ENCODE measurements around the gene UST.

UST gene

DNA sequence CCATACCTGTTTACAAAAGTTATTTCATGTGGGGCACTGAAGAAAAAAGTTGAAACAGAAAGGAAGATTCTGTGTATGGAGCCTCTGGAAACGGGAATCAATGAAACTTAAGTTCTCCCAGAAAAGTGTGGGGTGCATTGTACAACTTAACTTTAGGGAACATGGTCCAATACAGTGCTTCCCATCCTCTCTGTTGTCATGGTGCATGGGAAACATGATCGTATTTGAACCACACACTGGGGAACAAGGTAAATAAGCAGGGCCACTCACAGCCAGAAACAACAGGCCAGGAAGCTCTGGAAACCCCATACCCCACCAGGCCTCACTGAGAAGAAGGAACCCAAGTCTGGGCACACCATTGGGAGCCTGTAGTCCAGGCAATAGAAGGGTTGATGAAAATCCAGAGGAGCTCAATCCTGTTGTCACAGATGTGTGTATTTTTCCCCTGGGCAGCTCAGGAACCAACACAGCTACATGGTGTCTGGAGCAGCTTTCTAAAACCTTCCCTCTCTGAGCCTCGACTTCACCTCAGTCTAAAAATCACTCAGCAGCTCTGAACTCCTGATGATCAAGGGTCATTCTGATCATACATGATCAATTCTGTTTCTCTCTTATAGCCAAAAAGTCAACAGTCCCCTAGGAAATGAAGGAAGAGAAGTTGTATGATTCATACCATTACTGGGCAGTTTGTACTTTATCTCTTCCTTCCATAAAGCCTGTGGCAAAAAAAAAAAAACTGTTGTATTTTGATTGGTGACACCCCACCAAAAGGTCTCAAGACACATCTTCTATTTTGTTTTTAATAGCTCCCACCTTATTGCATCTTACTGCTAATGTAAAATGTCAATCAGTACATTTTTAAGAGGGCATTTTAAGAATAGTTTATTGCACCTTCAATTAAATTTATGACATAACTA, 372.2 kb downstream of the UST start:
- DNase-seq (ENCODE audit: low spot score) = no peak

DNA sequence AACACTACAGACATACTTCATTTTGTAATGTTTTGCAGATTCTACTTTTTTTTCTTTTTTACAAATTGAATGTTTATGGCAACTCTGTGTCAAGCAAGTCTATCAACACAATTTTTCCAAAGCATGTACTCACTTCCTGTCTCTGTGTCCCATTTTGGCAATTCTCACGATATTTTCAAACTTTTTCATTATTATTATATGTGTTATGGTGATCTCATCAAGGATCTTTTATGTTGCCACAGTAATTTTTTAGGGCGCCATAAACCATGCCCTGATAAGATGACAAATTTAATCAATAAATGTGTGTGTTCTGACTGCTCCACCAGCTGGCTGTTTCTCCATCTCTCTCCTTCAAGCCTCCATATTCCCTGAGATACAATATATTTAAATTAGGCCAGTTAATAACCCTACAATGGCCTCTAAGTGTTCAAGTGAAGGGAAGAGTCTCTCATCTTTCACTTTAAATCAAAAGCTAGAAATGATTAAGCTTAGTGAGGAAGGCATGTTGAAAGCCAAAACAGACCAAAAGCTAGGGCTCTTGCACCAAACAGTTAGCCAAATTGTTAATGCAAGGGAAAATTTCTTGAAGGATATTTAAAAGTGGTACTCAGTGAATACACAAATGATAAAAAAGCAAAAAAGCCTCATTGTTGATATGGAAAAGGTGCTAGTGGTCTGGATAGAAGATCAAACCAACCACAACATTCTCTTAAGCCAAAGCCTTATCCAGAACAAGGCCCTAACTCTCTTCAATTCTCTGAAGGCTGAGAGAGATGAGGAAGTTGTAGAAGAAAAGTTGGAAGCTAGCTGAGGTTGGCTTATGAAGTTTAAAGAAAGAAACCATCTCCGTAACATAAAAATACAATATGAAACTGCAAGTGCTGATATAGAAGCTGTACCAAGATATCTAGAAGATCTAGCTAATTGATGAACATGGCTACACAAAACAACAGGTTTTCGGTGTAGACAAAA, 376.3 kb downstream of the UST start:
- DNase-seq (ENCODE audit: low spot score) = no peak

DNA sequence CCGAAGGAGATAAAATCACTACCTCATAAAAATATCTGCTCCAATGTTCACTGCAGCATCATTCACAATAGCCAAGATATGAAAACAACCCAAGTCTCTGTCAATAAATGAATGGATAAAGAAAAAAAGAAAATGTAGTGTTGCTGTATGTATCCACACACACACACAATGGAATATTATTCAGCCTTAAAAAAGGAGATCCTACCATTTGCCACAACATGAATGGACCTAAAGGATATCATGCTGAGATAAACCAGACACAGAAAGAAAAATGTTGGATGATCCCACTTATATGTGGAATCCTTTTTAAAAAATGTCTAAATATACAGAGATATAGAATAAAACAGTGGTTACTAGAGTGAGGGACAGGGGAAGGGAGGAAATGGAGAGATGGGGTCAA, 378.5 kb downstream of the UST start:
- no peak for DNase-seq (ENCODE audit: low spot score)
